ENCODE results near the gene PBX2.

GRCh38 chr6:32196682-32197616 lies 6.9 kb upstream of the PBX2 start:
- TF ChIP-seq CTCF (IDR thresholded peaks at IDR 0.05) (no peak), POLR2A (IDR thresholded peaks at IDR 0.05) (no peak)

Measured in lower leg skin (tissue), 3 donors.